ENCODE results near the gene EFTUD2. TPM values are rescaled to one million over a fixed set of nuclear protein-coding genes. Genes with fewer than 3 reads are reported as not detected.
A peak's percentile ranks its signal among the peaks of the same experiment; 100 is the strongest.

Gene EFTUD2
- total and polyA plus RNA-seq, 2 of the 13 experiments (the other 11 are each of a cell fraction or from before 2014, with no cell fraction given) = 111 to 137 TPM

- TF ChIP-seq, protein P1, sequence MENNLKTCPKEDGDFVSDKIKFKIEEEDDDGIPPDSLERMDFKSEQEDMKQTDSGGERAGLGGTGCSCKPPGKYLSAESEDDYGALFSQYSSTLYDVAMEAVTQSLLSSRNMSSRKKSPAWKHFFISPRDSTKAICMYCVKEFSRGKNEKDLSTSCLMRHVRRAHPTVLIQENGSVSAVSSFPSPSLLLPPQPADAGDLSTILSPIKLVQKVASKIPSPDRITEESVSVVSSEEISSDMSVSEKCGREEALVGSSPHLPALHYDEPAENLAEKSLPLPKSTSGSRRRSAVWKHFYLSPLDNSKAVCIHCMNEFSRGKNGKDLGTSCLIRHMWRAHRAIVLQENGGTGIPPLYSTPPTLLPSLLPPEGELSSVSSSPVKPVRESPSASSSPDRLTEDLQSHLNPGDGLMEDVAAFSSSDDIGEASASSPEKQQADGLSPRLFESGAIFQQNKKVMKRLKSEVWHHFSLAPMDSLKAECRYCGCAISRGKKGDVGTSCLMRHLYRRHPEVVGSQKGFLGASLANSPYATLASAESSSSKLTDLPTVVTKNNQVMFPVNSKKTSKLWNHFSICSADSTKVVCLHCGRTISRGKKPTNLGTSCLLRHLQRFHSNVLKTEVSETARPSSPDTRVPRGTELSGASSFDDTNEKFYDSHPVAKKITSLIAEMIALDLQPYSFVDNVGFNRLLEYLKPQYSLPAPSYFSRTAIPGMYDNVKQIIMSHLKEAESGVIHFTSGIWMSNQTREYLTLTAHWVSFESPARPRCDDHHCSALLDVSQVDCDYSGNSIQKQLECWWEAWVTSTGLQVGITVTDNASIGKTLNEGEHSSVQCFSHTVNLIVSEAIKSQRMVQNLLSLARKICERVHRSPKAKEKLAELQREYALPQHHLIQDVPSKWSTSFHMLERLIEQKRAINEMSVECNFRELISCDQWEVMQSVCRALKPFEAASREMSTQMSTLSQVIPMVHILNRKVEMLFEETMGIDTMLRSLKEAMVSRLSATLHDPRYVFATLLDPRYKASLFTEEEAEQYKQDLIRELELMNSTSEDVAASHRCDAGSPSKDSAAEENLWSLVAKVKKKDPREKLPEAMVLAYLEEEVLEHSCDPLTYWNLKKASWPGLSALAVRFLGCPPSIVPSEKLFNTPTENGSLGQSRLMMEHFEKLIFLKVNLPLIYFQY (CRISPR knock-in tag; IDR thresholded peaks at IDR 0.05; ENCODE audit: borderline replicate concordance) = no peak
- TF ChIP-seq CCDC6 (CRISPR knock-in tag; IDR thresholded peaks at IDR 0.05) (peak; percentile 61; the same call in 1 of the 2 replicates), ZNF275 (CRISPR knock-in tag; IDR thresholded peaks at IDR 0.05; ENCODE audit: borderline replicate concordance) (no peak), NR1H2 (CRISPR knock-in tag; IDR thresholded peaks at IDR 0.05; ENCODE audit: borderline replicate concordance, low read depth) (no peak), ZNF124 (CRISPR knock-in tag; IDR thresholded peaks at IDR 0.05) (0 out of 2 replicates have a peak, but pooled peaks have one; percentile 19), JDP2 (CRISPR knock-in tag; IDR thresholded peaks at IDR 0.05; ENCODE audit: borderline replicate concordance) (no peak), KLF12 (CRISPR knock-in tag; IDR thresholded peaks at IDR 0.05; ENCODE audit: borderline replicate concordance) (0 out of 2 replicates have a peak, but pooled peaks have one; percentile 62), ZNF749 (CRISPR knock-in tag; IDR thresholded peaks at IDR 0.05; ENCODE audit: borderline replicate concordance) (no peak), ZNF646 (CRISPR knock-in tag; IDR thresholded peaks at IDR 0.05) (no peak), TEF (CRISPR knock-in tag; IDR thresholded peaks at IDR 0.05) (peak; percentile 66), NR2F1 (CRISPR knock-in tag; IDR thresholded peaks at IDR 0.05) (no peak), ZNF282 (IDR thresholded peaks at IDR 0.05; ENCODE audit: partially characterized antibody) (no peak)
- TF ChIP-seq, protein P2, sequence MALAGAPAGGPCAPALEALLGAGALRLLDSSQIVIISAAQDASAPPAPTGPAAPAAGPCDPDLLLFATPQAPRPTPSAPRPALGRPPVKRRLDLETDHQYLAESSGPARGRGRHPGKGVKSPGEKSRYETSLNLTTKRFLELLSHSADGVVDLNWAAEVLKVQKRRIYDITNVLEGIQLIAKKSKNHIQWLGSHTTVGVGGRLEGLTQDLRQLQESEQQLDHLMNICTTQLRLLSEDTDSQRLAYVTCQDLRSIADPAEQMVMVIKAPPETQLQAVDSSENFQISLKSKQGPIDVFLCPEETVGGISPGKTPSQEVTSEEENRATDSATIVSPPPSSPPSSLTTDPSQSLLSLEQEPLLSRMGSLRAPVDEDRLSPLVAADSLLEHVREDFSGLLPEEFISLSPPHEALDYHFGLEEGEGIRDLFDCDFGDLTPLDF (CRISPR knock-in tag; IDR thresholded peaks at IDR 0.05) = peak; percentile 99
Observed at GRCh38 chr17:44947461-44948314, 48.4 kb upstream of the EFTUD2 start, which contains the start of gene KIF18B (continued).
